Left renal pelvis (tissue), 4 donors: ENCODE measurements around the gene HOXB3. TPM values are rescaled to one million over a fixed set of nuclear protein-coding genes. Genes with fewer than 3 reads are reported as not detected.

Experiments
- DNase-seq, 4 donors: peaks; one replicate each; pipeline ENCODE4 v3.0.0-alpha.2; 2013; ENCODE audit warnings: low read depth in 4 of 4, low spot score in 3 of 4
- polyA plus RNA-seq, 4 donors: library from polyadenylated mRNA; unstranded; fragments of 120-200 nt; gene quantifications; one replicate each; pipeline ENCODE4 v1.2.1, GENCODE V29; 2013; ENCODE audit not compliant: insufficient read length in 4 of 4

Gene HOXB3
- polyA plus RNA-seq, 4 donors = 70.2 to 217 (median 153) TPM

DNA sequence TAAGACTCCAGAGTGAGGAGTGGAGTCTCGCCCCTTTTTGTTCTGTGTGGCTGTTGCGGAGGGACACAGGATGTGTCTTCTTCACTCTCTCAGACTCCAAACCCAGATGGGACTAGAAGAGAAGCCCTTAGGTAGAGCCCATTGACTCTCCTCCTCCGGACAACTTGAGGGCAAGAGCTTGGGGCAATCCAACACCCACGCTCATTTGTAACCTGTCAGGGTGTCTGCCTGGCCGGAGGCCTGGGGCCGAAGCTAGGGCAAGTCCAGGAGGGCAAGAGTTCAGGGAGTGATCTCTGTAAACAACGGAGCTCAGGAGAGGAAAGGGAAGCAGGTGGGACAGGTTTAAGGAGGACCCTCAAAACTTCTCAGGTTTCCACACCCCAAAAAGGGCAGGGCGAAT, 57.8 kb downstream of the HOXB3 start:
- no peak for DNase-seq

DNA sequence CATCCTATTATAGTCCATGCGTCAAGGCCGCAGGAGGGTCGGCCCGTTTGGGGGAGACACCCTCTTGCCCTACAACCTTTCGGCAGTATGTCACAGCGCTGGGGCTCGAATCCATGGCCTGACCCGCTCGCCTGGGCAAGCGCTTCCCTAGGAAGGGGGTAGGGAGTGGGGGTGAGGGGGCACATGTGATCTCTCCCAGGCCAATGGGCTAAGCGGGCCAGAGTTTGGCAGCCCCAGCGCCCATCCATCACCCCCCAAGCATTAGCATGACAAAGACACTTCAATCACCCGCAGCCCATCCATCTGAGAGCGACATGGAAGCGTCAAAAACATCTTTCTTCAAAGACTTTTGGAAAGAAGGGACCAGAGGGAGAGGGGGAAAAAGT, 59.2 kb downstream of the HOXB3 start, which contains the start of gene HOXB1:
Gene HOXB1, minus strand, starts transcription at position 125 of the 386 bp plus-strand sequence. Its CDS starts 107 bp downstream, at position 18.
- no peak for DNase-seq

DNA sequence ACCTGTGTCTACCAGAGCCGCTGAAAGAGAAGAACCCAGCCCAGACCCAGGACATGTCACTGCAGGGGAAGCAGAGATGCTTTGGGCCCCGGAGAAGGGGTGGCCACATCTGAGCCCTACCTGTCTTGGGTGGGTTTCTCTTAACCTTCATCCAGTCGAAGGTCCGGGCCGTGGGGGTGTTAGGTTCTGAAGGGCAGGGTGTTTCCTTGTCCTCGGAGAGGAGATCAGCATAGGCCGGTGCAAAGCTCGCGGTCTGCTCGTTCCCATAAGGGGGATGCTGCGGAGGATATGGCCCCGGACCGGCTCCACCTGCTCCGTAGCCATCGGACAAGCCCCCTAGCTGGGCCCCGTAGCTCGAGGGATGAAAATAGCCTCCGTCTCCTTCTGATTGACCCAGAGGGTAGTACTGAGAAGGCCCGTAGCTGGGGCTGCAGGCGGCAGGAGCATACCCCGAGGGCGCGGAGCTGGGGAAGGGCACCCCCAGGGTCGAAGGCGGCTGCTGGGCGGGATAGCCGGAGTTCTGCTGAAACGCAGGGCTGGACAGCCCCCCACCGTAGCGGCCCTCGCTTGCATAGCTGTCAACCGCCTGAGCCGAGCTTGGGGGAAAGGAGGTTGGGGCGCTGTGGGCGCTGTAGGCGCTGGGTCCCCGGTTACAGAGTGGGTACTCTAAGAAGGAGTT, 59.7 kb downstream of the HOXB3 start:
- no peak for DNase-seq

DNA sequence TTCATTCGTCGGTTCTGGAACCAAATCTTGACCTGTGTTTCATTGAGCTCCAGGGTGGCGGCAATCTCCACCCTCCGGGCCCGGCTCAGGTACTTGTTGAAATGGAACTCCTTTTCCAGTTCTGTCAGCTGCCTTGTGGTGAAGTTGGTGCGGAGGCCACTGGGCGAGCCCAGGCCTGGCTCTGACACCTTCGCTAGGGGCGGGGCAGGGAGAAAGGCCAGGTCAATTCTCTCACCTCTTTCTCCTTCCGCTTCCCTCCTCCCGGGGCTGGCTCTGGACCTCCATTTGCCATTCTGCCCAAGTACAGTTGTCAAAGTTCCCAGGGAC, 60.4 kb downstream of the HOXB3 start:
- no peak for DNase-seq

DNA sequence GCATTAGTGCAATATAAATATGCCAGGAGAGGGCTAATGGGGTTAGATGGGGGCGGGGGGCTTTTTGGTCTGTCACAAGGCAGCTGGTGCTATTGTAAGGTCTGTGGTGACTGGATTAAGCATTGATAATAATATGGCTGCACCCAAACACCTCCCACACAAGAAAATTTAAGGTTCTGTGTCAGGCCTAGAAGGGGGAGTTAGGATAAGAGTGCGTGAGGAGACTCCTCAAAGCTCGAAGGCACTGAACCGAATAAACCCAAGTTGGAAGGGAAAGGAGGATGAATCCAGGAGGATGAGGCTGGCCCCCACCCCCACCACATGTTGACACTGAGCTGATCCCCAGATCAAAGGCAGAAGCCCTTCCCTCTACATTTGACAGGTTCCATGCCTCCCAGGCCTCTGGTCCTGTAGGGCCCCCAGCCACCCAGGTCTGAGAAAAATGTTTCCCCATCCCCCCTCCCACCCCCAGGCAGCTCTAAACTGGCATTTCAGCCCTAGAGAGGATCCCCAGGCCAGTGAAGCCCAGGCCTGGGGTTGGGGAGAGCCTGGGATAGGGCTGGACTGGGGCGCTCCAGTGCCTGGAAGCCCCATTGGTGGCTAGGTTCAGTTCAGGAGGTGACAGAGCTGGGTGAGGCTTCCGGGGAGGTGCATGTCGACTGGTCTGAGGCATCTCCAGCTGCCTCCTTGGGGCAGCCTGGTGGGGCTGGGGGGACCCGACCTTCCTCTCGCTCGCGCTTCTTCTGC, 60.9 kb downstream of the HOXB3 start:
- no peak for DNase-seq

DNA sequence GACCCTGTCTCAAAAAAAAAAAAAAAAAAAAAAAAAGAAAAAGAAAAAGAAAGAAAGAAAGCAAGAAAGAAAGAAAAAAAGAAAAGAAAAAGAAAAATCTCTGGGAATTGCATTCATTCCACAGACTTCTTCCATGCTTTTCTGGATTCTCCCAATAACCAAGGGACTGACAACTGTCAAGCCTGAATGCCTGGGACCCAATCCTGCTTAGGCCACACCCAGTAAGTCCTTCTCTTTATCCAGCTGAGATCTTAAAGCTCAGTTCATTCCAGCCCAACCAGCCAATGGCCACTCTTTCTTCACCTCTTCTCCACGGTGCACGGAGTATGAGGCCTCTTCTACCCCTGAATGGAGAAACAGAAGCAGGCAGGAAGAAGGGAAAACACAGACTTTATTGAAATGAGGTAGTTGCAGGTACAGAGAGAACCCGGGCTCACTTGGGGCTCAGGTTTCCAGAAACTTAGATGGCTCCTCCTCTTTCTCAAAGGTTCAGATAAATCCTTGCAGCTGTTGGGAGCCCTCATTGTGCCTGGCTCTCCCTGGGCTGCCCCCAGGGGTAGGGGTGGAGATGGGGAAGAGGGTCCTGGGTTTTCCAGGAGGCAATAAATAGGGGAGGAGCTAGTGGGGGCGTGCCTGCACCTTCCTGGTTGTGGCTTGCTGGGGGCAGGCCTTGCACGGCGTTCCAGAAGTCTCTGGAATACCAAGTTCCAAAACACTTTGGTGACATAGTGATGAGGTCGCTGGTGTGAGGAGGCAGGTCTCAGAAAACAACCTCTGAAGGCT, 61.7 kb downstream of the HOXB3 start:
- no peak for DNase-seq

DNA sequence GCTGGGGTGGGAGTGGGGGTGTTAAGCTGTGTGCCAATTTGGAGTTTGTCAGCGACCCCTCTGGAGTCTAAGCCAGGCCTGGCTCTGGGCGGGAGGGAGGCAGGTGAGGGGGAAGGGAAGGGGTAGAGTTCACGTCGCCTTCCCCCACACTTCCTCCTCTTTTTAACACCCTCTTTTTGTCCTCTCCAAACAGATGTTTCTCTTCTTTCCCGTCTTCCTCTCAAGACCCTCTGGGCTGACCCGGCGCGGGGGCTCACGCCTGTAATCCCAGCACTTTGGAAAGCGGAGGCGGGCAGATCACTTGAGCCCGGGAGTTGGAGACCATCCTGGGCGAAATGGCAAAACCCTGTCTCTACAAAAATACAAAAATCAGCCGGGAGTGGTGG, 62.5 kb downstream of the HOXB3 start:
- no peak for DNase-seq

DNA sequence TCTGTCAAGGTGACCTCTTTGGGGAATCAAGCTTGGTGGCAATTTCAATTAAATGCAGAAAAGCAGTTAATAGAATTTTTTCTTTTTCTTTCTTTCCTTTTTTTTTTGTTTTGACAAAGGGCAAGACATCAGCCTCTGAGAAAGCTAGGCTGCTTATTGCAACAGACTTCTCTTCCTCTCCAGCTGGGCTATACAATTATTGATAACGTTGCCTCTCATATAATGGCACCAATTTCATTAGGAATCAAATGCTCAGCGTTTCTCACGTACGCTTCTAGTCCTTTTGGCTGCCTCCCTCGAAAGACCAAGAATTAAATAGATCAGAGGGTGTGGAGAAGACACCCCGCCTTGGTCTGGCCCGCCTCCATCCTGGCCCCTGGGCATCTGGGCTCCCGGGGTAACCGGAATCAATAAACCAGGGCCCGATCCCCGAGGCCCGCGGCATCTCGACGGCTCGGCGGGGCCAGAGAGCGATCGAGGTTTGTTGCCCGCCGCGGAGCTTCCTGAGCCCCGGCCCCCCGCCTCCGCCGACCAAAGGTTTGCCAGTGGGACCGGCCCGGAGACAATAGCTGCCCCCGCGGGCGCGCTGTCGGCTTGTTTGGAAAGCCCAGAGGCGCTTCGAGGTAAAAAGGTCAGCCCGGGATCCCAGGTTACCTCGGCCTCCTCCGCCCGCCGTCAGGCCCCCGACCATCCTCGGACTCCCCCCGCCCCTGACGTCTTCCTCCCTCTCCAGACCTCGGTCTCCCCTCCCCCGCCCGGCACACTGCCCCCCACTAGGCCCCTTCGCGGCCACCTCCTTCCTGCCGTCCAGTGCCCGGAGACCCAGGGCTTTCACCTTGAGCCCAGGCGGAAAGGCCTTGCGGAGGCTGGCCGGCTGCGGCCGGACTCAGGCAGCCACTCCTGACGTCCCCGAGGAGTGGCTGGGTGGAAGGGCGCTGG, 63.2 kb downstream of the HOXB3 start:
- no peak for DNase-seq

DNA sequence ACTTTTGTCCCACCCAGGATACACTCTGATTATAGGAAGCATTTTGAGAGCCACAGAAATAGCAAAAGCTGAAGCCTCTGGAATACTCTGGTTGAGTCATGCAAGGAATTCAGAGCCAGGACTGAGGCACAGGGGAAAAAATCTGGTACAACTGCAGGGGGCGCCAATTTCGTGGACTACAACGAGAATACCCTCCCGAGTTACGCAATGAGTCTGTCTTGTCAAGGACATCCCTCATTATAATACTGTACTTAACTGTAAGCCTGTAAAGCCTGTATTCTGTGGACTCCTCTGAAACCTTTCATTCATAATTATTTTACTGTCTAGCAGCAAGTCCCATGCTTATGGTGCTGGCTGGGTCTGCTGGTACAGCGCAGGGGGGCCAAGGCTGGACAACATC, 67.0 kb downstream of the HOXB3 start:
- DNase-seq = no peak

DNA sequence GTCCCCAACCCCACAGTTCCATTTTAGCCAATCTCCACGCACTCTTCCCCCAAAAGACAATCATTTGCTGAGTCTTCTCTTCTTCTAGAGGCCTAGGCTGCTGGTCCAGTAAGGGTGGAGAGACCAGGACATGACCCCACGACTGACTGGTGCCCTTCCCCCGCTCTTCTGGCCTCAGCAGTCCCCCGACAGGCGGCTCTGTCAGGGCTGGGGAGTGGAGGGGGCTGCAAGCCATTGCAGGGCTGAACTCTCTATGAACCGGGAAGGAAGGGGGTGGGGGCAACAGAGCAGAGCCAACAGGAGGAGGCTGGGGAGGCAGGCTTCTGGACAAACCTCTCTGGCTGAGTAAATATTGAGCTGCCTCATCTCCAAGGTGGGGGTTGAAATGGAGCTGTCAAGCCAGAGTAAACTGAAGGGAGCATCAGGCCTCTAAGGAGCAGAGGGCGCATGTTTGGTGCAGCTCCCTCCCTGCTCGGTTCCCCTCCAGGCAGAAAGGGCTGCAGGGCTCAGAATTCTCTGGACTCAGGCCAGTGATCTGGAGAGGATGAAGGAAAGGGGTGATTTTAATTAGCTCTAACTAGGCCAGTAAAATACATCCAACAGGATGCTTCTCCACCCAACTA, 67.9 kb downstream of the HOXB3 start:
- peak in 1 of 4 donors; percentile 80 for DNase-seq

DNA sequence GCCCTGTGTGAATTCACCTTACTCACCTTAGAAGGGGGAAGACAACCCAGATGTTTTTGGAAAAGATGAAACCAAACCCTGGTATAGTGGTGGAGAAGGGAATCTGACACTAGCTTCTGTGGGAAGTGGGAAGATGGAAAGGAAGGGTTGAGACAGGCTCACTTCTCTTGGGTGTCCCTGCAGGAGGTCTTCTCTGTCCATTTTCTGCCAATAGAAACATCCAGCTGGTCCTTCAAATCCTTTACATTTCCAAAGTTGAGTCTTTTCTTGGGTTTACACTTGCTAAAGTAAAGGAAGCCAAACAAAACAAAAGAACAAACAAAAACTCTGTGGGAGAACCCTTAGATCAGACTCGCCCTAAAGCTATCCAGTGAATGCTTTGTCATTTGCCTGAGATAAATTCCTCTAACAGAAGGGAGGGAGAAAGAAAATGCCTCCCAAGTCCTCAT, 69.4 kb downstream of the HOXB3 start:
- no peak for DNase-seq

DNA sequence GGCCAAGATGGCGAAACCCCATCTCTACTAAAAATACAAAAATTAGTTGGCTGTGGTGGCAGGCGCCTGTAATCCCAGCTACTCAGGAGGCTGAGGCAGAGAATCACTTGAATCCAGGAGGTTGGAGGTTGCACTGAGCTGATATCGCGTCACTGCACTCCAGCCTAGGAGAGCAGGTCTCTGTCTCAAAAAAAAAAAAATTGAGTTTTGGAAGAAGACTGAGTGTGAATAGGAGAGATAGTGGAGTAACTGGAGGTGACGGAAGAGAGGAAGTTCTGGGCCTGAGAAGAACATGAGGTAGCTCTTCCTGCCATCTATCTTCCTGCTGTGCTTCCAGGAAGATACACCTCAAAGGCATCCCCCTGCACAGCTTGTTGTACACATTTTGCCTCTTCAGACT, 70.6 kb downstream of the HOXB3 start:
- DNase-seq = no peak

DNA sequence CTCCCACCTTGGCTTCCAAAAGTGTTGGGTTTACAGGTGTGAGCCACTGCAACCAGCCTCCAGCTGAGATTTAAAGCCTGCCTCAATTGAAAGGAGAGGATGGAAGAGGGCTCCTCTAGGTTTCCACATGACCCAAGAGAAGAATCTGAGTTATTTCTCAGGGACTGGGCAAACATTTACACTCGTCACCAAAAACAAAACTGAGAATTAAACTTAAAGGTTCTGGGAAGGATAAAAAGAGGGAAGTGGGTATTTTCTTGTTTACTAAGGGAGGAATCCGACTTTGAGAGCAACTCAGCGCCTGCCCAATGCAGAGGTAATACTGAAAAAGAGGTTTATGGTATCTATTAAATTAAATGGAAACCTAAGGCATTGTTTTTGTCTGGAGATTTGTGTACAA, 72.6 kb downstream of the HOXB3 start:
- no peak for DNase-seq

DNA sequence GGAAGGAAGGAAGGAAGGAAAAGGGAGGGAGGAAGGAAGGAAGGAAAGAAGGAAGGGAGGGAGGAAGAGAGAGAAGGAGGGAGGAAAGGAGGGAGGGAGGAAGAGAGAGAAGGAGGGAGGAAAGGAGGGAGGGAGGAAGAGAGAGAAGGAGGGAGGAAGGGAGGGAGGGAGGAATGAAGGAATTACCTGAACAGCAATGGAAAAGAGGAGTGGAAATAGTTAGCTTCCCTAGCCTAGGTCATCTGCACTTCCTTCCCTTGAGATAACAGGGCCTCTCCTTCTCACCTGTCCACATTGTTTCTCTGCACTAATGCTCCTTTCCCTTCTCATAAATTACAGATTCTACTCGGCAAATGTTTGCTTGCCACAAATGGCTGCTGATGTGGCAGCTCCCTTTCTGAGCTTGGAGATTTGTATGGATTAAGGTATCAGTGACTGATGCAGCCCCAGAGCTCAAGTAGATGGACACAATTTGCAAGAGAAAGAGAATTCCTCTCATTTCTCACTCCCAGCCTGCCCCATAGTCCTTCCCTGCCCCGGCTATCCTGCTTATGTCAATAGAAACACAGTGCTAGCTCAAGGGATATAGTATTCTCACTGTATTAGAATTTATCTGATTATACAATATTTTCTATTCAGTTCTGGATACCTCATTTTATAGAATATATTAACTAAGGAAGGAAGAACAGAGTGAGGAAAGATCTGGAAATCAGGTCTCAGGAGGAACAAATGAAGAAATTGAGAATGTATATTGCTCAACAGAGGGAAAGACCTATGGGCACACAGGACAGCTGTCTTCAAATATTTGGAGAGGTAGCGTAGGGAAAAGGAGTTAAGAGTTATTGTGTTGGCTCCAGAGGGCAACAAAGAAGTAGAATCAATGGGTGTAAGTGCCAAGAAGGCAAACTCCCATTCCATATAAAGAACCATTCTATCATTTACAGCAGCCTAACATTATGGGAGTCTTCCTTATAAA, 73.8 kb downstream of the HOXB3 start:
- DNase-seq = no peak

DNA sequence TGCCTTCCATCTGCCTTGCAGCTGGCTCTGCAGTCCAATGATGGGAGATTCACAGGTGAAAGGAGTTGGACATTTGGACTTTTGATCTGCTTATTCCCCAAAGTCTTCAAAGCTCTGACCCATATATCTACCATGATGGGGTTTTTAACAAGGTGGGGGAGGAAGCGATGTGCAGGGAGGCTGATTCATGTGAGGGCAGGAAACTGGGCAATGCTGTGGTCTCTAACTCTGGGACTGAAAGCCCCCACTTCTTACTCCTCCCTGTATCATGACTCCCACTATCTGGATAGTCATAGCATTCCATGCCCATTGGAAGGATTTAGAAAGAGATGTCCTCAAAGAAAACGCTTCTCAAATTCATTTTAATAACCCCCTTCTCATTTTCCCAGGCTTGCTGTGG, 75.6 kb downstream of the HOXB3 start:
- no peak for DNase-seq

DNA sequence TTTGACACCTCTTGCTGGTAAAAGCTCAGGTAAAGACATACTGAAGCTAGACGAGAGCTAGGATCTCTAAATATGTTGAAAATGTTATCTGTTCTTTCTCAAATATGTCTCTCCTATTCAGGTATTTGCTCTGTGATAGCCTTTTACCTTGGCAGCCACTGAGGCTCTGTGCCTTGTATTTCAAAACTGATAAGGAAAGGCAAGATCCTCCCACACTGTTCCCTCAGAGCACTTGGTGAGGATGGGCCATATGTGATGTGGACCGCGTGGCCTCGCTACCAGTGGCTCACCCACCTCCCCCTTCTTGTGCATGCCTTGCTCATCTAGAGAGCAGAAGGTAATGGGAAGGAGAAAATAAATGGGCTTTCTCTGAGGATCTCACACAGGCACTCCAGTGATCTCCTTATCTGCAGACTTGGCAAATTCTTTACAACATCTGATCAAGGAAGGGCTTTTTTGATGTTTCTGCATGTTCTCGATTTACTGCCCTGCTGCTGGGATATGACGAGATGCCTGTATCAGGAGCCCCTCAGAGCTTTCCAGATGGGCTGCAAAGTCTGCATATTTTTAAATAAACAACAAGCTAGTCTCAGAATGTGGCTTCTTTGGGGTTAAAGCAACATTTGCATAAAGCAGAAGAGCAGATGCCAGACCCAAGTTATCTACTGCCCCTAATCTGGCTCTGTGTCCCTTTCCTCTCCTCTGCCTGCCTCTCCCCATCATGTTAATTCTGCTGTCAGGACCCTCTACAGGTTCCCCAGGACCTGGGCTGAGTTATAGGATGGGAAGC, 76.2 kb downstream of the HOXB3 start:
- DNase-seq = no peak

DNA sequence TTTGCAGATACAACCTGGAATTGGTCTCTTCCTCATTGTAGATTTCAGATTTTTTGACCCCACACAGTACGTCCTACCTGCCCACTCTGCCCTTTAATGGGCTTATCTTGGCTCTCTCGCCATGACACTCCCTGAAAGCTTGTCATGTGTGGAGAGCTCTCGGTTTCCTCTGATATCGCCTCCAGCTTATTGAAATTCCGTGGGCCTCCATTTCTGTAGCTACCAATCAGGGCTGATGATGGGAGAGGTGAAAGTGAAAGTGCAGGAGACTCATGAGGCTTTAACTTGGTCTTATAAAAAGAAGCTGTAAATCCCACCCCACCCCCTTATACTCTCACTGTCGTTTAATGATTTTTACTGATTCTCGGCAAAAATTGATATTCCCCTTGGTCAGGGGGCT, 76.9 kb downstream of the HOXB3 start:
- no peak for DNase-seq
